ENCODE measurements around the gene AP1G2.

Gene AP1G2

GRCh38 chr14:23571701-23572523 lies 4.3 kb upstream of the AP1G2 start:
- no peak for DNase-seq (ENCODE audit: low spot score)

- no peak for DNase-seq (ENCODE audit: low spot score)
Observed at GRCh38 chr14:23570806-23571483, 3.4 kb upstream of the AP1G2 start.

- DNase-seq (ENCODE audit: low spot score) = peak; percentile 90
Observed at GRCh38 chr14:23569443-23570151, 2.0 kb upstream of the AP1G2 start.

DNA sequence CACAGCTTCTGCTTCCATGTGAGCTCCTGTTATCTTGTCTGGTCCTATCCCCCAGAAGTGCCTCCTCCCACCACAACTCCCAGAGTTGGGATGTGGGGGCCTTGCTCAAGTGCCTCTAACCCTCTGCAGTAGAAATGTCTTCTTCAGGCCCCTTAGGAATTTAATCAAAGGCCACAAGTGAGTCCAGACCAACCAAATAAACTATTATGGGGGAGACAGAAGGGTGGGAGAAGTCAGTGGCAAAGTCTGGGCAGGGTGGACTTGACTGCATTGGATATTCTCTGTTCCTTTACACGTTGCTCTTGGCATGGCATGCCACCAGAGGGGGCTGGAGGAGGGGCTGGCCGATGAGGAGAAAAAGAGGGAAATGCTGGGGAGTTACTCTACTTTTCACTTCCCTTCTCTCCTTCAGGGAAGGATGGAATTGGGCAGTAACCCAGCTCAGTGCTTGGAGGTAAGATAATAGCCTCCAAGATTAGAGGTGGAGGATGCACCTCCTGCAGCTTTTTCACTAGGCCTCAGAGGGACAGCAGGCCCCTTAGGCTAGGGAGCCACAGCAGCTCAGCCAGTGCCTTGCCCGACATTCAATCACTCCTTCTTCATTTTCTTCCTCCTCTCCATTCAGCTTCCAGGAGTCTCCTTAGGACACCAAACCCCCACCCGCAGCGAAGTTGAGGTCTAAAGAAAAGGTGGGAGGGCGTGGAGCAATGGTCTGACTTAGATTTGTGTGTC lies 1.2 kb upstream of the AP1G2 start:
- DNase-seq (ENCODE audit: low spot score) = peak; percentile 83

DNA sequence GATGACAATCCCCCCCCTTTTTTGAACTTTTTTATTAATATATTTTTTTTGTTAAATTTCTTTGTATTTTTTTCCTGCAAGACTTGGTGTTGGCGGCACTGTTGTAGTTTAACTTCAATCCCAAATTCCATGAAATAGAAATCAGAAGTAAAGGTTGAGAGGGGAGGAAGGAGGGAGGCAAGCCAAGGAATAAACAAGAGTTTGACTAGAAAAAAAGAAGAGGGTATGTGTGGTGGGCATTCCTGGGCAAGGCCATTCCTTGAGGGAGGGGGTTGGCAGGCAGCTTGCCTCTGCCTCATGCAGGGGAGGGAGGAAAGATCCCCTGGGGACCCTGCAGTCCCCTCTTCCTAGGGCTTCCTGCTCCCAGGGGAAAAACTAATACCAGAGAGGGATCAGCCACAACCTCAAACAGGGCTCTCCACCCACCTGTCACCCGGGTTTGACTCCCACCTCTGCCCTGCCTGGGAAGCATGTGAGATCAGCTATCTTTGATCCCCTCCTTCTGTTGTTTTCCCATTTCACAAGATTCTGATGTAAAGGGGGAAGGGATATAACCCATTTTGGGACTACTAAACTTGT lies 519 bp upstream of the AP1G2 start:
- no peak for DNase-seq (ENCODE audit: low spot score)

- no peak for DNase-seq (ENCODE audit: low spot score)
Observed at GRCh38 chr14:23566778-23567185, 809 bp downstream of the AP1G2 start.

DNA sequence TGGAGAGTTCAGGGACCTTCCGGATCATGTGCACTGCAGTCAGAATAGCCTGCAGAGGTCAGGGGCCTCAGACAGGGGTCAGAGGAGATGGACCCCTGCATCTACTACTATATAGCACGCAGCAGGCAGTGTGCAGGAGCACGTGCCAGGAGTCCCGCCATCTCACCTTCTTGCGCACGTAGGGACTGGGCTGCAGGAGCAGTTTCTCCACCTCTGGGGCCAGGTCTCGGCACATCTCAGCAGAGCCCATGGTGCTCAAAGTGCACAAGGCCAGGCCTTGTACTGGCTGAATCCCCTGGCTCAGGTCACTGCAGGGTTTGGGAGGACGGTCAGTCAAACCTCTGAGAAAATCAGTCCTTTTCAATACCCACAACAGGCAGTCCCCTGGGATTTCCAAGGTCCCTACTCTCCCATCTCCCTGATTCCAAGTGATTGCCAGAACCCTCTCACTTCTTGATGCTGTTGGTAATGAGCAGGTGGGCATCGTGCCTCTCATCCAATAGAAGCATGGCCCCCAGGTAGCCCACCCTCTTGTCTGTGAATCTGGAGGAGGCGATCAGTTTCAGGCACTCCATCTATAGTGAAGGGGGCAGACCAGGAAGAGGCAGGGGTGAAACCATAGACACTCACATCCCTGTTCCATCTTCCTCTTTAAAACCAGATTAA lies 1.3 kb downstream of the AP1G2 start:
- no peak for DNase-seq (ENCODE audit: low spot score)

- DNase-seq (ENCODE audit: low spot score) = no peak
Observed at GRCh38 chr14:23565626-23566025, 2.0 kb downstream of the AP1G2 start.

DNA sequence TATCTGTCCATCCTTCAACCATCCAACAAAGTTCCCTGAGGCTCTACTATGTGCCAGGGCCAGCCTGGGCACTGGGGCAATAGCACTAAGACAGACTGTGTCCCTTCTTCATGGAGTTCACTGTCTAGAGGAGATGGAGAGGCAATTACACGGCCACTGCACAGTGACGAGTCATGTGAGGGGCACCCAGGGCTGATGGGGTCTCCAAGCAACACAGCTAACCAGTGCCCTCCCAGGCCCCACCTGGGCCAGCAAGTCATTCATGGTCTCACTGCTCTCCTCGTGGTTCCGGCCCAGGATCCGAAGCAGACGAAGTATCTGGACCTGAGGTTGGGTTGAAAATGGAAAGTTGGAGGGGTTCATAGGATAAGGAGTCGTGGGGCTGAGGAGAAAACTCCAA lies 2.7 kb downstream of the AP1G2 start:
- no peak for DNase-seq (ENCODE audit: low spot score)

GRCh38 chr14:23564181-23564812 lies 3.3 kb downstream of the AP1G2 start:
- no peak for DNase-seq (ENCODE audit: low spot score)

GRCh38 chr14:23563473-23564180 lies 4.0 kb downstream of the AP1G2 start:
- no peak for DNase-seq (ENCODE audit: low spot score)

DNA sequence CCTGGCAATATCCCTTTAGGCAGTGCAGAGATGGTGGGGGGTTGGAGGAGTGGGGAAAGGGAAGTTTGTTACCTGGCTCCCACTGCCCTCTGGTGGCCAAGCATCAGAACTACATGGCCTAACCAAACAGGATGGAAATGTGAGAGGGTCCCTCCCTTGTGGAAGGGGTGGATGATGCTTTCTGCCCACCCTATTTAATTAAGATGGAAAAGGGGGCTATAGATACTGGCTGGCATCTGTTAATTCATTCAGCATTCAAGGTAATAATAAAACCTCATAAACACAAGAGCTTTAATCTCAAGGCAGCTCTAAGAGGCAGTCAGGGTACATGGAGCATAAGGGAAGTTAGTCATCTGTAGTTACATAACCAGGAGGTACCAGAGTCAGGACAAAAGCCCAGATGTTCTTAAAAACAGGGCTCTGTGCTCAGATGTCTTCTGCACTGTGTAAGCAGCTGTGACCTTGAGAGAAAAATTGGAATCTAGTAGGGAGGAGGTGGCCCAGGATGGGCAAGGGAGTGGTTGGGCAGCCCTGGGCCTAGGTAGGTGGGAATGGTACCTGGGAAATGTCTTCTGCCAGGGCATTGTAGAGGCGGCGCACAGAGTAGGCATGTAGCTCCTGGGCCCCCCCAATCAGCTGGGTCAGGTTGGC lies 4.6 kb downstream of the AP1G2 start:
- no peak for DNase-seq (ENCODE audit: low spot score)

DNA sequence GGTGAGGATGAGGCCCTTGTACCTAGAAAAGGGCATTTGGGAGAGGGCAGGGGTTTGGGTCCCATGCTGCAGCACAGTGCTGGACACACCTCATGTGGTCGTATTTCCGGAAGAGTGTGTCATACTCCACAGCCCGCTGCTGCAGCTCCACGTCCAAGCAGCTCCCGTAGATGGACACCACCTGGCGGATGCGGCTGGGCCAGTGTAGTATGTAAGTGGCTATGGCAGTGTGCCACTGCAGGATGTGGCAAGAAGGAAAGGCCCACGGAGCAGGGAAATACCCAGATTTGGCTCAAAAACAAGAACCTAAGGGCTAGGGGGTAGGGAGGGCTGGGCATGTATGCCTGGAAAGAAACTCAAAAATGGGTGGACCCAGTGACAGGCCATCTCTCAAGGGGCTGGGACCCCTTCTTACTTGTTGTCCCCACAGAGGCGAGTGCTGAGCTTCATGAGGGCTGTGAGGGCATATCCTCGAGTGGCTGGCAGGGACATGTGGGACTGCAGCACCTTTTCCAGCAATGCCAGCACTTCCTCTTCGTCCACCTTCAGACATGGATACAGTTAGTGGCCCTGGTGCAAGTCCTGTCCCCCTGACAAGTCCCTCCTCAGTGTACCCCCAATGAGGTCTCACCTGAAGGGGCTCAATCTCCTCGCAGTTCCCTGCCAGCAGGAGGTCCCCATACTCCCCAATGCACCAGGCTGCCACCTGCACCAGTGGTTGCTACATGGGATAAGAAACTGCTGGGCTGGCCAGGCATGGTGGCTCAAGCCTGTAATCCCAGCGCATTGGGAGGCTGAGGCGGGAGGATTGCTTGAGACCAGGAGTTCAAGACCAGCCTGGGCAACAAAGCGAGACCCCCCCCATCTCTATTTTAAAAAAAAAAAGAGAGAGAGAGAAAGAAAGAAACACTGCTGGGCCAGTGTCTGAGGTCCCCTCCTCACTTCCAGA lies 5.4 kb downstream of the AP1G2 start:
- DNase-seq (ENCODE audit: low spot score) = no peak

GRCh38 chr14:23561259-23561658 lies 6.3 kb downstream of the AP1G2 start:
- no peak for DNase-seq (ENCODE audit: low spot score)

GRCh38 chr14:23559926-23560520 lies 7.6 kb downstream of the AP1G2 start:
- DNase-seq (ENCODE audit: low spot score) = no peak

- DNase-seq (ENCODE audit: low spot score) = no peak
Observed at GRCh38 chr14:23559010-23559925, 8.3 kb downstream of the AP1G2 start.

Data from putamen (tissue), 1 donor.